K562 (cell line): Measurements from ENCODE around the gene ZNF628.

Source experiments
- CTCF ChIP-seq, 3 experiments: IDR thresholded peaks in 2 of 3; conservative IDR thresholded peaks in 1 of 3; 2 replicates each; pipeline ENCODE4 v1.5.1; 2011 to 2012; ENCODE audit warnings: low read length in 3 of 3, mild to moderate bottlenecking in 3 of 3, control low read depth in 2 of 3, improper control_type of control experiment in 1 of 3, inconsistent platforms in 1 of 3, low read depth in 1 of 3, mixed read lengths in 1 of 3, moderate library complexity in 1 of 3; ENCODE audit not compliant: insufficient read depth in 2 of 3
- EP300 ChIP-seq: IDR thresholded peaks from 2 replicates; pipeline ENCODE4 v1.6.1; 2012; ENCODE audit warnings: low read length, improper control_type of control experiment
- EZH2 ChIP-seq: IDR thresholded peaks from 2 replicates; pipeline ENCODE4 v1.6.1; 2012; ENCODE audit warnings: low read depth, mild to moderate bottlenecking, inconsistent platforms, low read length, borderline replicate concordance
- MAFG ChIP-seq: fragments of 450-650 bp; conservative IDR thresholded peaks from 2 replicates; pipeline ENCODE4 v1.6.1; 2016; ENCODE audit warnings: missing genetic modification characterization, missing compliant biosample characterization
- REST ChIP-seq, 2 experiments: fragments of 450-650 bp; formaldehyde crosslinking in 1 of 2; IDR thresholded peaks; 2 replicates each; pipeline versions ENCODE4 v1.4.0 to v1.6.1; 2014 to 2020; ENCODE audit warnings: mild to moderate bottlenecking in 2 of 2, borderline replicate concordance in 1 of 2, low read depth in 1 of 2
- SNRNP70 ChIP-seq: fragments of 200-400 bp; formaldehyde crosslinking; optimal IDR thresholded peaks from 2 replicates; pipeline ENCODE3; 2017; ENCODE audit warnings: low read depth, low read length

GRCh38 chr19:55487924-55488687 lies 11.7 kb downstream of the ZNF628 start, which contains the start of gene SSC5D:
- no peak for TF ChIP-seq REST (IDR thresholded peaks at IDR 0.05; ENCODE audit: borderline replicate concordance)
- no peak for TF ChIP-seq REST (CRISPR knock-in tag; IDR thresholded peaks at IDR 0.05; ENCODE audit: low read depth)
- TF ChIP-seq CTCF (IDR thresholded peaks at IDR 0.05 in 2 of 3, conservative IDR thresholded peaks at IDR 0.05 in 1 of 3; ENCODE audit: insufficient read depth in 2 of 3, low read depth in 1 of 3, low read length in 3 of 3), result no peak
- no peak for TF ChIP-seq EZH2
- TF ChIP-seq EP300, result no peak
- TF ChIP-seq MAFG (tag), result no peak
- no peak for TF ChIP-seq SNRNP70
